CD4-positive, CD25-positive, alpha-beta regulatory T cell (primary cell): Measurements from ENCODE around the gene CAPN11. TPM values are rescaled to one million over a fixed set of nuclear protein-coding genes. Genes with fewer than 3 reads are reported as not detected.

Experiments used
- ATAC-seq, 2 donors: fragments of 150-1000 bp; cut with Tn5 transposase; one replicate each; pipeline ENCODE4 v1.10.0; 2021; ENCODE audit warnings: low read depth in 2 of 2, moderate number of reproducible peaks in 2 of 2, moderate library complexity in 1 of 2
- DNase-seq, 3 donors: peaks; one replicate each; pipeline versions ENCODE4 v3.0.0 to v3.0.0-alpha.2; 2012 to 2022; ENCODE audit warnings: mixed read lengths in 1 of 3
- H3K27ac ChIP-seq: one replicate; pipeline ENCODE4 v1.7.0; 2013; ENCODE audit warnings: mild to moderate bottlenecking, low read length; ENCODE audit not compliant: insufficient read depth, poor library complexity, severe bottlenecking
- H3K27me3 ChIP-seq: one replicate; pipeline ENCODE4 v1.7.0; 2013; ENCODE audit warnings: low read length; ENCODE audit not compliant: control insufficient read depth, insufficient read depth
- H3K36me3 ChIP-seq: one replicate; pipeline ENCODE4 v1.7.0; 2013; ENCODE audit warnings: mild to moderate bottlenecking, low read length, moderate library complexity; ENCODE audit not compliant: control insufficient read depth, insufficient read depth
- H3K4me1 ChIP-seq: 2 replicates; pipeline ENCODE4 v1.7.0; 2013; ENCODE audit warnings: mild to moderate bottlenecking, low read length; ENCODE audit not compliant: insufficient read depth, control insufficient read depth, poor library complexity, severe bottlenecking
- H3K4me3 ChIP-seq: one replicate; pipeline ENCODE4 v1.7.0; 2013; ENCODE audit warnings: low read depth, mild to moderate bottlenecking, low read length, moderate library complexity
- H3K9me3 ChIP-seq, 2 experiments: 1 replicate in 1 of 2; 2 replicates in 1 of 2; pipeline ENCODE4 v1.7.0; 2013; ENCODE audit warnings: low read length in 2 of 2, mild to moderate bottlenecking in 1 of 2, moderate library complexity in 1 of 2; ENCODE audit not compliant: control insufficient read depth in 2 of 2
- H3K27ac Mint-ChIP-seq, 3 donors: one replicate each; pipeline ENCODE4 v1.8.0; 2020 to 2022; ENCODE audit warnings: mild to moderate bottlenecking in 3 of 3, mixed read lengths in 3 of 3, moderate library complexity in 2 of 3
- H3K27me3 Mint-ChIP-seq: one replicate; pipeline ENCODE4 v1.8.0; 2022; ENCODE audit warnings: mild to moderate bottlenecking, mixed read lengths
- H3K36me3 Mint-ChIP-seq: one replicate; pipeline ENCODE4 v1.8.0; 2020; ENCODE audit warnings: mixed read lengths
- H3K4me1 Mint-ChIP-seq, 4 donors: one replicate each; pipeline ENCODE4 v1.8.0; 2020 to 2022; ENCODE audit warnings: mixed read lengths in 4 of 4, mild to moderate bottlenecking in 1 of 4
- H3K4me3 Mint-ChIP-seq, 4 donors: one replicate each; pipeline ENCODE4 v1.8.0; 2020 to 2022; ENCODE audit warnings: mild to moderate bottlenecking in 4 of 4, mixed read lengths in 4 of 4, moderate library complexity in 3 of 4
- H3K9me3 Mint-ChIP-seq, 7 donors: one replicate each; pipeline ENCODE4 v1.8.0; 2020 to 2022; ENCODE audit warnings: mixed read lengths in 7 of 7, mild to moderate bottlenecking in 3 of 7, moderate library complexity in 2 of 7
- polyA plus RNA-seq, 4 donors: library from polyadenylated mRNA; unstranded; fragments of 300-500 nt; fragmentation: Illumina TruSeq; gene quantifications; one replicate each; pipeline ENCODE4 v1.2.3, GENCODE V29; 2021
- total RNA-seq: library from RNA; stranded (reverse); gene quantifications from one replicate; pipeline ENCODE4 v1.2.3, GENCODE V29; 2022

Gene CAPN11
- total and polyA plus RNA-seq, 5 donors from 2014 or later = not detected

DNA sequence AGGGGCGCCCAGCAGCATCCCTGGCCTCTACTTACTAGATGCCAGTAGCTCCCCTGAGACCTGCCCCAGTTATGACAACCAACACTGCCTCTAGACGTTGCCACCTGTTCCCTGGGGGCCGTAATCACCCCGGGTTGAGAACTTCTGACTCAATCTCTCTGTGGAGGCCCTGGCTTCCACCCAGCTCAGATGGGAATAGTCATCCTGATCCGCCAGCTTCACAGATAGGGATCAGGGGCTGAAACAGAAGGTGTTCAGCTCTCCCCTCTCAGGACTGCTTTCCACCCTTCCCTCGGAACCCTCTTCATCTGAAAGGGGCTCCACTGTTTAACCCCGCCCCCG is 3.3 kb downstream of the CAPN11 start:
- Histone ChIP-seq H3K27me3 (no peaks in the 10 kb centered on the region), H3K4me3 (no peak overlapping the region), H3K27ac (no peak overlapping the region), H3K9me3 (no peaks in the 10 kb centered on the region), H3K4me1 (no peaks in the 10 kb centered on the region), H3K36me3 (no peaks in the 10 kb centered on the region)
- no peak overlapping the region for H3K27ac Mint-ChIP-seq
- H3K36me3 Mint-ChIP-seq = no peaks in the 10 kb centered on the region
- no peak overlapping the region for H3K4me3 Mint-ChIP-seq
- no peak for ATAC-seq
- H3K9me3 Mint-ChIP-seq = no peaks in the 10 kb centered on the region
- peaks cover 0 to 2% (median 0%) of the 10 kb centered on the region in 4 donors for H3K4me1 Mint-ChIP-seq
- peaks cover 29% of the 10 kb centered on the region for H3K27me3 Mint-ChIP-seq
- no peak for DNase-seq

DNA sequence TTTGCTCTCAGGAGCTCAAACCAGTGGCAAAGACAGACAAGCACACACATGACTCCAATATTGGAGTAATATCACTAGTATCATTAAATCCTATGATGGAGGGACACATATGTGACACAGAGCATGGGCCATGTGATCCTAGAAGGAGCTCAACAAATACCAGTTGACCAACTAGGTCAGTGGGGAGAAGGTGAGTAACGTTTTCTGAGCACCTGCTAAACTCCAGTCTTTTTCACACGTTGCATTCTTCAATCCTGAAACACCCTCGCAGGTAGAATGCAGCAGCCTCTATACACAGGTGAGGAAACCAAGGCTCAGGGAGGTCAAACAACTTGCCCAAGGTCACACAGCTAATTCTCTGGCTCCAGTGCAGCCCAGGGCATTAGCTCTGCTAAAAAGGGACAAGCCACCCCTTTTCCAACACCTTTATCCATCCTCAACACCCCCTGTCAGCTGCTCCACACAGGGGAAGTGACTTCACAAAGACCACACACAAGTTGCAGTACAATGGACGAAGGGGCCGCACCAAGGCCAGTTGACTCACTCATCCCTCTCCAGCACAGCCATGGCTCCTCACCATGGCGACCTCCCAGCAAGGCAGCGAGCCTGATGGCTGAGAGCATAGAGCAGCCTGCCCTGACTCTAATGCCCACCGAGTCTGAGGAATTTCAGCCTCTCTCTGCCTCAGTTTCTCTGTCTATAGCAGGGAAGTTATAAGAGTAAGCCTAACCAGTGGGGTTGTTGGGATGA is 4.4 kb downstream of the CAPN11 start:
- ATAC-seq = no peak
- no peaks in the 10 kb centered on the region for H3K36me3 Mint-ChIP-seq

GRCh38 chr6:44166116-44166515 is 7.5 kb downstream of the CAPN11 start:
- Mint-ChIP-seq H3K36me3 (no peaks in the 10 kb centered on the region), H3K9me3 (peaks cover 0 to 2% (median 0%) of the 10 kb centered on the region in 7 donors), H3K27ac (no peak overlapping the region), H3K4me3 (no peak overlapping the region), H3K27me3 (peaks cover 45% of the 10 kb centered on the region), H3K4me1 (no peaks in the 10 kb centered on the region)
- ATAC-seq = no peak
- Histone ChIP-seq H3K9me3 (no peaks in the 10 kb centered on the region), H3K27me3 (no peaks in the 10 kb centered on the region), H3K27ac (no peak overlapping the region), H3K4me3 (no peak overlapping the region), H3K36me3 (no peaks in the 10 kb centered on the region), H3K4me1 (no peaks in the 10 kb centered on the region)
- DNase-seq = no peak

More for the DNA sequence above, 4.4 kb downstream of the CAPN11 start:
- Histone ChIP-seq H3K27ac (no peak overlapping the region), H3K4me3 (no peak overlapping the region), H3K9me3 (no peaks in the 10 kb centered on the region), H3K27me3 (no peaks in the 10 kb centered on the region), H3K36me3 (no peaks in the 10 kb centered on the region), H3K4me1 (no peaks in the 10 kb centered on the region)
- Mint-ChIP-seq H3K4me3 (no peak overlapping the region), H3K4me1 (peaks cover 0 to 2% (median 0%) of the 10 kb centered on the region in 4 donors), H3K27me3 (peaks cover 33% of the 10 kb centered on the region), H3K9me3 (peaks cover 0 to 1% (median 0%) of the 10 kb centered on the region in 7 donors), H3K27ac (no peak overlapping the region)
- DNase-seq = no peak

DNA sequence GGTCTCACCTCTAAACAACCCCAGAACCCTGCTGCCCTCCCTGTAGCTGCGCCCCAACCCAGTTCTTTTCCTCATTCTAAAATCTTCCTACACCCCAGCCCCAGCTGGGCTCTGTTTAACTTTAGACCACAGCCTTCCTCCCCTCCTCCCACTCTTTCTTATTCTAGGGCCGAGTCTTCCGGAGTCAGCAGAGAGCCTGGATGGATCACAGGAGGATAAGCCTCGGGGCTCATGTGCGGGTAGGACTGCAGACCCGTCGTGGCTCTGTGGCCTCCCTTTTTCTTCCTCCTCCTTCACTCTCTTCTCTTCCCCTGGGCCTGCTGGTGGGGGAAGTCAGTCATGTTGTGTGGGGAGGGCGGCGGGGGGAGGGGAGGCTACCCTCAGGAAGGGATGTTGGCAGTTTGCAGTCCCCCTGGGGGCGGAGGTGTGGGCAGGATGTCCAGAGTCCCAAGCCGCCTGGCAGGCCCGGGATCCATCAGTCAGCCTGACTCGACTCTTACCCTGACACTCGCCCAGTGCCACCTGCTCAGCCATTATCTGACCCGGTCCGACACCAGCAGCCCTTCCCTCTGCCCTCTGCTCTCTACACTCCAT is 8.1 kb downstream of the CAPN11 start:
- H3K4me3 ChIP-seq = no peak overlapping the region
- peaks cover 0 to 2% (median 0%) of the 10 kb centered on the region in 7 donors for H3K9me3 Mint-ChIP-seq
- H3K27me3 ChIP-seq = no peaks in the 10 kb centered on the region
- no peaks in the 10 kb centered on the region for H3K36me3 ChIP-seq
- peak overlapping the region in 1 of 3 donors; percentile 79 for H3K27ac Mint-ChIP-seq
- no peaks in the 10 kb centered on the region for H3K9me3 ChIP-seq
- no peaks in the 10 kb centered on the region for H3K4me1 ChIP-seq
- no peak overlapping the region for H3K4me3 Mint-ChIP-seq
- H3K4me1 Mint-ChIP-seq = no peaks in the 10 kb centered on the region
- ATAC-seq = no peak
- no peak for DNase-seq
- no peak overlapping the region for H3K27ac ChIP-seq
- H3K27me3 Mint-ChIP-seq = peaks cover 42% of the 10 kb centered on the region
- H3K36me3 Mint-ChIP-seq = no peaks in the 10 kb centered on the region

GRCh38 chr6:44167567-44167966 is 8.9 kb downstream of the CAPN11 start:
- Mint-ChIP-seq H3K9me3 (peaks cover 0 to 2% (median 0%) of the 10 kb centered on the region in 7 donors), H3K4me1 (peaks cover 0 to under 1% (median under 1%) of the 10 kb centered on the region in 4 donors), H3K36me3 (no peaks in the 10 kb centered on the region), H3K27ac (no peak overlapping the region), H3K4me3 (no peak overlapping the region), H3K27me3 (peaks cover 36% of the 10 kb centered on the region)
- Histone ChIP-seq H3K36me3 (no peaks in the 10 kb centered on the region), H3K9me3 (no peaks in the 10 kb centered on the region), H3K27me3 (no peaks in the 10 kb centered on the region), H3K27ac (no peak overlapping the region), H3K4me1 (no peaks in the 10 kb centered on the region), H3K4me3 (no peak overlapping the region)
- DNase-seq = no peak
- ATAC-seq = no peak

GRCh38 chr6:44169154-44169553 is 10.5 kb downstream of the CAPN11 start:
- DNase-seq = no peak
- Mint-ChIP-seq H3K4me1 (peaks cover 0 to 6% (median 3%) of the 10 kb centered on the region in 4 donors), H3K36me3 (no peaks in the 10 kb centered on the region), H3K27ac (no peak overlapping the region), H3K4me3 (no peak overlapping the region), H3K27me3 (peaks cover 31% of the 10 kb centered on the region), H3K9me3 (peaks cover 0 to 2% (median 0%) of the 10 kb centered on the region in 7 donors)
- Histone ChIP-seq H3K27ac (no peak overlapping the region), H3K4me3 (no peak overlapping the region), H3K27me3 (no peaks in the 10 kb centered on the region), H3K36me3 (no peaks in the 10 kb centered on the region), H3K4me1 (peaks cover 4% of the 10 kb centered on the region), H3K9me3 (no peaks in the 10 kb centered on the region)
- ATAC-seq = no peak

DNA sequence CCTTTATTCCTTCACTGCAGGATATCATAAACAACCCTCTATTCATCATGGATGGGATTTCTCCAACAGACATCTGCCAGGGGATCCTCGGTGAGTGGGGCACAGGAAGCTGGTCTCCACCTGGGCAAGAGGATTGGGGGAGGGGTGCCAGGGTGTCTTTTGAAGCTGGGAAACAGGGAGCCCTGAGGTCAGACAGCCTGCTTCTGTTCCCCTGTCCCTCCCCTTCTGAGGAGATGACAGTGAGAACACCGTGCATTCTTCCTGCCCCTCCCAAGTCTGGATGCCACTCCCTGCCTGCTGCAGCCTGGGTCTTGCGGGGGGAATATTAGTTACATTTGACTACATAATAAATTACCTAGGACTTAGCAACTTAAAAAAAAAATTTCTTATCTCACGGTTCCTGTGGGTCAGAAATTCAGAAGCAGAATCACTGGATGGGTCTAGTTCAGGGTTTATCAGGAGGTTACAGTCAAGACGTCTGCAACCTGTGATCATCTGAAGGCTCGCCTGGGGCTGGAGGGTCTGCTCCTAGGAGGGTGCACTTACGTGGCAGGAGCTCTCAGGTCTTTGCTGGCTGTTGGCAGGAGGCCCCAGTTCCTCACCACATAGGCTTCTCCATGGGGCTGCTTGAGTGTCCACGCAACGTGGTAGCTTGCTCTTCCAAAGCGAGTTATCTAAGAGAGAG is 11.4 kb downstream of the CAPN11 start:
- Histone ChIP-seq H3K9me3 (no peaks in the 10 kb centered on the region), H3K36me3 (no peaks in the 10 kb centered on the region), H3K4me1 (peaks cover 4% of the 10 kb centered on the region), H3K27me3 (no peaks in the 10 kb centered on the region), H3K4me3 (no peak overlapping the region), H3K27ac (no peak overlapping the region)
- ATAC-seq = no peak
- H3K27me3 Mint-ChIP-seq = peaks cover 30% of the 10 kb centered on the region
- H3K36me3 Mint-ChIP-seq = no peaks in the 10 kb centered on the region
- H3K4me1 Mint-ChIP-seq = peaks cover 0 to 6% (median 3%) of the 10 kb centered on the region in 4 donors
- no peak for DNase-seq
- no peak overlapping the region for H3K27ac Mint-ChIP-seq
- H3K4me3 Mint-ChIP-seq = no peak overlapping the region
- peaks cover 0 to 2% (median 0%) of the 10 kb centered on the region in 7 donors for H3K9me3 Mint-ChIP-seq
